ENCODE measurements around the gene CLEC5A.

Gene CLEC5A

DNA sequence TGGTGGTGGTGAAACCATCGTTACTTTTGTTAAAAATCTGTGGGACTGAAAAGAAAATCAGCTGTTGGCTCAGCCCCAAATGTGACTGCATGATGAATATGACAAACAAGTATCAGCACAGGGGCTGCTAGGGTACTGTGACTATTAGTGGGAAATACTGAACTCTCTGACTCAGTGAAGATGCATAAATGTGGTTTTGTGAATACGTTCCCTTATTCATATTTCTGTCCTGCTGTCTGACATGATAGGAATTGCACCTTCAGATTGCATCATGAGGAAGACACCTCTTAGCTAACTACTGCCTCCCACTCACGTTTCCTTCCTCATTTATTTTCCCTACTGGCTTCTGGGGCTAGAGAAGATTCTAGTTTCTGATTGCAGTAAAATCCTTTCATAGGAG, 1.4 kb downstream of the CLEC5A start (continued):
- TF ChIP-seq, protein P1, sequence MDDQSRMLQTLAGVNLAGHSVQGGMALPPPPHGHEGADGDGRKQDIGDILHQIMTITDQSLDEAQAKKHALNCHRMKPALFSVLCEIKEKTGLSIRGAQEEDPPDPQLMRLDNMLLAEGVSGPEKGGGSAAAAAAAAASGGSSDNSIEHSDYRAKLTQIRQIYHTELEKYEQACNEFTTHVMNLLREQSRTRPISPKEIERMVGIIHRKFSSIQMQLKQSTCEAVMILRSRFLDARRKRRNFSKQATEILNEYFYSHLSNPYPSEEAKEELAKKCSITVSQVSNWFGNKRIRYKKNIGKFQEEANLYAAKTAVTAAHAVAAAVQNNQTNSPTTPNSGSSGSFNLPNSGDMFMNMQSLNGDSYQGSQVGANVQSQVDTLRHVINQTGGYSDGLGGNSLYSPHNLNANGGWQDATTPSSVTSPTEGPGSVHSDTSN (CRISPR knock-in tag; IDR thresholded peaks at IDR 0.05), result no peak
- TF ChIP-seq ZFP37 (tag by site-specific recombination; IDR thresholded peaks at IDR 0.05), result no peak

DNA sequence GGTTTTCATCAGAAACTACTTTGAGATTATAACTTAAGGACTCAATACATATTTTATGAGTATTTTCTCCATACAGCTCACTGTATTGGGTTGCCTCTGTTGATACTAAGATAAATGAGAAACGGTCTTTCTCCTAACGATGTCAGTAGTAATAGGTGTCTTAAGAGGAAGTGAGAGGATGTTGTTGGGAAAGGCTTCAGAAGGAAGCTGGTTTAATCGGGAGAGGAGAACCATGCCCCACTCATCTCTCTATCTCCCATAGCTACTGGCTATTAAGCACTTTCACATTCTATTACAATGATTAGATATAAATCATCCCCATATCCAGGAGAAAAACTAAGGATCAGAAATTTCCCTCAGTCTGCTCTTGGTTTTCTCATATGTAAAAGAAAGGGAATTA, 2.0 kb downstream of the CLEC5A start:
- Histone ChIP-seq H3K4me1 (ENCODE audit: control insufficient read depth, insufficient read depth, low read length) (no peaks in the 10 kb centered on the region), H3K36me3 (ENCODE audit: control insufficient read depth in 2 of 2, insufficient read depth in 1 of 2, low read length in 2 of 2) (no peaks in the 10 kb centered on the region), H3K4me3 (ENCODE audit: low read depth, low read length) (no peak overlapping the region), H3K27ac (ENCODE audit: extremely low read depth, low read depth, low read length) (no peak overlapping the region), H3K9me3 (ENCODE audit: control insufficient read depth, insufficient read depth, low read depth, low read length) (no peaks in the 10 kb centered on the region)
- ChIA-PET CTCF (no interaction called here), POLR2A (no interaction called here)
- no peak for TF ChIP-seq PRDM6 (tag by site-specific recombination; IDR thresholded peaks at IDR 0.05)
- TF ChIP-seq ZNF292 (tag by site-specific recombination; IDR thresholded peaks at IDR 0.05; ENCODE audit: borderline replicate concordance, low read depth), result no peak
- TF ChIP-seq ZNF324 (tag by site-specific recombination; IDR thresholded peaks at IDR 0.05), result no peak
- TF ChIP-seq ZNF140 (tag by site-specific recombination; IDR thresholded peaks at IDR 0.05), result no peak
- no peak for TF ChIP-seq ZSCAN18 (tag by site-specific recombination; IDR thresholded peaks at IDR 0.05)
- no peak for TF ChIP-seq ZNF843 (tag by site-specific recombination; IDR thresholded peaks at IDR 0.05)
- TF ChIP-seq ZBTB1 (tag by site-specific recombination; IDR thresholded peaks at IDR 0.05), result no peak
- no peak for TF ChIP-seq ZNF121 (tag by site-specific recombination; IDR thresholded peaks at IDR 0.05)
- no peak for TF ChIP-seq ZNF114 (tag by site-specific recombination; IDR thresholded peaks at IDR 0.05)
- TF ChIP-seq AEBP2 (tag by site-specific recombination; IDR thresholded peaks at IDR 0.05; ENCODE audit: borderline replicate concordance), result no peak
- no peak for TF ChIP-seq ZNF792 (tag by site-specific recombination; IDR thresholded peaks at IDR 0.05)
- TF ChIP-seq, protein P2, sequence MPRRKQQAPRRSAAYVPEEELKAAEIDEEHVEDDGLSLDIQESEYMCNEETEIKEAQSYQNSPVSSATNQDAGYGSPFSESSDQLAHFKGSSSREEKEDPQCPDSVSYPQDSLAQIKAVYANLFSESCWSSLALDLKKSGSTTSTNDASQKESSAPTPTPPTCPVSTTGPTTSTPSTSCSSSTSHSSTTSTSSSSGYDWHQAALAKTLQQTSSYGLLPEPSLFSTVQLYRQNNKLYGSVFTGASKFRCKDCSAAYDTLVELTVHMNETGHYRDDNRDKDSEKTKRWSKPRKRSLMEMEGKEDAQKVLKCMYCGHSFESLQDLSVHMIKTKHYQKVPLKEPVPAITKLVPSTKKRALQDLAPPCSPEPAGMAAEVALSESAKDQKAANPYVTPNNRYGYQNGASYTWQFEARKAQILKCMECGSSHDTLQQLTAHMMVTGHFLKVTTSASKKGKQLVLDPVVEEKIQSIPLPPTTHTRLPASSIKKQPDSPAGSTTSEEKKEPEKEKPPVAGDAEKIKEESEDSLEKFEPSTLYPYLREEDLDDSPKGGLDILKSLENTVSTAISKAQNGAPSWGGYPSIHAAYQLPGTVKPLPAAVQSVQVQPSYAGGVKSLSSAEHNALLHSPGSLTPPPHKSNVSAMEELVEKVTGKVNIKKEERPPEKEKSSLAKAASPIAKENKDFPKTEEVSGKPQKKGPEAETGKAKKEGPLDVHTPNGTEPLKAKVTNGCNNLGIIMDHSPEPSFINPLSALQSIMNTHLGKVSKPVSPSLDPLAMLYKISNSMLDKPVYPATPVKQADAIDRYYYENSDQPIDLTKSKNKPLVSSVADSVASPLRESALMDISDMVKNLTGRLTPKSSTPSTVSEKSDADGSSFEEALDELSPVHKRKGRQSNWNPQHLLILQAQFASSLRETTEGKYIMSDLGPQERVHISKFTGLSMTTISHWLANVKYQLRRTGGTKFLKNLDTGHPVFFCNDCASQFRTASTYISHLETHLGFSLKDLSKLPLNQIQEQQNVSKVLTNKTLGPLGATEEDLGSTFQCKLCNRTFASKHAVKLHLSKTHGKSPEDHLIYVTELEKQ (tag by site-specific recombination; IDR thresholded peaks at IDR 0.05; ENCODE audit: borderline replicate concordance), result no peak
- TF ChIP-seq ZNF174 (tag by site-specific recombination; IDR thresholded peaks at IDR 0.05), result no peak
- TF ChIP-seq, protein P3, sequence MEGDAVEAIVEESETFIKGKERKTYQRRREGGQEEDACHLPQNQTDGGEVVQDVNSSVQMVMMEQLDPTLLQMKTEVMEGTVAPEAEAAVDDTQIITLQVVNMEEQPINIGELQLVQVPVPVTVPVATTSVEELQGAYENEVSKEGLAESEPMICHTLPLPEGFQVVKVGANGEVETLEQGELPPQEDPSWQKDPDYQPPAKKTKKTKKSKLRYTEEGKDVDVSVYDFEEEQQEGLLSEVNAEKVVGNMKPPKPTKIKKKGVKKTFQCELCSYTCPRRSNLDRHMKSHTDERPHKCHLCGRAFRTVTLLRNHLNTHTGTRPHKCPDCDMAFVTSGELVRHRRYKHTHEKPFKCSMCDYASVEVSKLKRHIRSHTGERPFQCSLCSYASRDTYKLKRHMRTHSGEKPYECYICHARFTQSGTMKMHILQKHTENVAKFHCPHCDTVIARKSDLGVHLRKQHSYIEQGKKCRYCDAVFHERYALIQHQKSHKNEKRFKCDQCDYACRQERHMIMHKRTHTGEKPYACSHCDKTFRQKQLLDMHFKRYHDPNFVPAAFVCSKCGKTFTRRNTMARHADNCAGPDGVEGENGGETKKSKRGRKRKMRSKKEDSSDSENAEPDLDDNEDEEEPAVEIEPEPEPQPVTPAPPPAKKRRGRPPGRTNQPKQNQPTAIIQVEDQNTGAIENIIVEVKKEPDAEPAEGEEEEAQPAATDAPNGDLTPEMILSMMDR (tag by site-specific recombination; IDR thresholded peaks at IDR 0.05), result no peak
- TF ChIP-seq, protein P4, sequence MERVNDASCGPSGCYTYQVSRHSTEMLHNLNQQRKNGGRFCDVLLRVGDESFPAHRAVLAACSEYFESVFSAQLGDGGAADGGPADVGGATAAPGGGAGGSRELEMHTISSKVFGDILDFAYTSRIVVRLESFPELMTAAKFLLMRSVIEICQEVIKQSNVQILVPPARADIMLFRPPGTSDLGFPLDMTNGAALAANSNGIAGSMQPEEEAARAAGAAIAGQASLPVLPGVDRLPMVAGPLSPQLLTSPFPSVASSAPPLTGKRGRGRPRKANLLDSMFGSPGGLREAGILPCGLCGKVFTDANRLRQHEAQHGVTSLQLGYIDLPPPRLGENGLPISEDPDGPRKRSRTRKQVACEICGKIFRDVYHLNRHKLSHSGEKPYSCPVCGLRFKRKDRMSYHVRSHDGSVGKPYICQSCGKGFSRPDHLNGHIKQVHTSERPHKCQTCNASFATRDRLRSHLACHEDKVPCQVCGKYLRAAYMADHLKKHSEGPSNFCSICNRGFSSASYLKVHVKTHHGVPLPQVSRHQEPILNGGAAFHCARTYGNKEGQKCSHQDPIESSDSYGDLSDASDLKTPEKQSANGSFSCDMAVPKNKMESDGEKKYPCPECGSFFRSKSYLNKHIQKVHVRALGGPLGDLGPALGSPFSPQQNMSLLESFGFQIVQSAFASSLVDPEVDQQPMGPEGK (tag by site-specific recombination; IDR thresholded peaks at IDR 0.05), result no peak
- no peak for TF ChIP-seq SCRT1 (tag by site-specific recombination; IDR thresholded peaks at IDR 0.05; ENCODE audit: borderline replicate concordance)
- TF ChIP-seq ZNF670 (tag by site-specific recombination; IDR thresholded peaks at IDR 0.05; ENCODE audit: low read depth), result no peak
- TF ChIP-seq ZNF658 (tag by site-specific recombination; IDR thresholded peaks at IDR 0.05), result no peak

Data from HEK293 (cell line).